Calu3 (cell line): Measurements from ENCODE around the gene SHMT2. TPM values are rescaled to one million over a fixed set of nuclear protein-coding genes. Genes with fewer than 3 reads are reported as not detected.

Experiments used
- BruUV-seq: library from RNA; stranded (reverse); fragments of 400-500 nt; replicated peaks from 2 replicates; lab custom pipeline; 2021; lab: Mats Ljungman, UMichigan
- CTCF ChIA-PET: fragments of 300-600 bp; sonication (Branson Sonifier 250); formaldehyde crosslinking; loops from one replicate; lab custom pipeline; 2022; ENCODE audit warnings: antibody characterized with exemption; lab: Charles Lee
- DNase-seq: peaks from one replicate; pipeline ENCODE4 v3.0.0; 2022
- H3K27ac Mint-ChIP-seq: one replicate; pipeline ENCODE4 v1.8.0; 2022; ENCODE audit warnings: mixed read lengths; ENCODE audit not compliant: unreplicated experiment
- H3K27me3 Mint-ChIP-seq: one replicate; pipeline ENCODE4 v1.8.0; 2022; ENCODE audit warnings: mixed read lengths; ENCODE audit not compliant: unreplicated experiment
- H3K36me3 Mint-ChIP-seq: one replicate; pipeline ENCODE4 v1.8.0; 2022; ENCODE audit warnings: mild to moderate bottlenecking, moderate library complexity, mixed read lengths; ENCODE audit not compliant: insufficient read depth, unreplicated experiment
- H3K4me1 Mint-ChIP-seq: one replicate; pipeline ENCODE4 v1.8.0; 2022; ENCODE audit warnings: mild to moderate bottlenecking, low read depth, mixed read lengths; ENCODE audit not compliant: unreplicated experiment
- H3K4me3 Mint-ChIP-seq: one replicate; pipeline ENCODE4 v1.8.0; 2022; ENCODE audit warnings: mild to moderate bottlenecking, low read depth, moderate library complexity, mixed read lengths; ENCODE audit not compliant: unreplicated experiment
- H3K9me3 Mint-ChIP-seq: one replicate; pipeline ENCODE4 v1.8.0; 2022; ENCODE audit warnings: low read depth, mixed read lengths; ENCODE audit not compliant: unreplicated experiment
- intact Hi-C: fragments of 100-400 bp; cut with micrococcal nuclease; formaldehyde crosslinking; loops from one replicate; pipeline ENCODE4 v1.10.0; 2022; ENCODE audit not compliant: unreplicated experiment
- total RNA-seq: library from RNA; stranded (reverse); gene quantifications from 2 replicates; pipeline ENCODE4 v1.2.3, GENCODE V29; 2022
- TF ChIP-seq, protein P1 (sequence below): fragments of 200-600 bp; IDR thresholded peaks from one replicate; pipeline ENCODE4 v1.8.0; 2022; ENCODE audit warnings: antibody characterized with exemption; ENCODE audit not compliant: unreplicated experiment

SHMT2 gene
- total RNA-seq, 1 experiment from 2014 or later = 243 TPM

- intact Hi-C loops = no loop called here
- Mint-ChIP-seq H3K4me3 (peak overlapping the region; percentile 47), H3K27ac (peak overlapping the region; percentile 43), H3K36me3 (peaks cover 63% of the 10 kb centered on the region), H3K9me3 (no peaks in the 10 kb centered on the region), H3K4me1 (peaks cover 30% of the 10 kb centered on the region), H3K27me3 (peaks cover 47% of the 10 kb centered on the region)
- BruUV-seq = no TSS peak
- peak; percentile 74 for DNase-seq
- TF ChIP-seq, protein P1, sequence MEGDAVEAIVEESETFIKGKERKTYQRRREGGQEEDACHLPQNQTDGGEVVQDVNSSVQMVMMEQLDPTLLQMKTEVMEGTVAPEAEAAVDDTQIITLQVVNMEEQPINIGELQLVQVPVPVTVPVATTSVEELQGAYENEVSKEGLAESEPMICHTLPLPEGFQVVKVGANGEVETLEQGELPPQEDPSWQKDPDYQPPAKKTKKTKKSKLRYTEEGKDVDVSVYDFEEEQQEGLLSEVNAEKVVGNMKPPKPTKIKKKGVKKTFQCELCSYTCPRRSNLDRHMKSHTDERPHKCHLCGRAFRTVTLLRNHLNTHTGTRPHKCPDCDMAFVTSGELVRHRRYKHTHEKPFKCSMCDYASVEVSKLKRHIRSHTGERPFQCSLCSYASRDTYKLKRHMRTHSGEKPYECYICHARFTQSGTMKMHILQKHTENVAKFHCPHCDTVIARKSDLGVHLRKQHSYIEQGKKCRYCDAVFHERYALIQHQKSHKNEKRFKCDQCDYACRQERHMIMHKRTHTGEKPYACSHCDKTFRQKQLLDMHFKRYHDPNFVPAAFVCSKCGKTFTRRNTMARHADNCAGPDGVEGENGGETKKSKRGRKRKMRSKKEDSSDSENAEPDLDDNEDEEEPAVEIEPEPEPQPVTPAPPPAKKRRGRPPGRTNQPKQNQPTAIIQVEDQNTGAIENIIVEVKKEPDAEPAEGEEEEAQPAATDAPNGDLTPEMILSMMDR = peak; percentile 58
- CTCF ChIA-PET = interaction anchor here (0.6 to 2.0 kb wide), 18 partner anchors 9 to 856 kb away, joined by 3 to 13 read pairs (median 5); partner anchors contain the start of gene SHMT2
Measured at GRCh38 chr12:57242691-57243454, 13.4 kb downstream of the SHMT2 start.

DNA sequence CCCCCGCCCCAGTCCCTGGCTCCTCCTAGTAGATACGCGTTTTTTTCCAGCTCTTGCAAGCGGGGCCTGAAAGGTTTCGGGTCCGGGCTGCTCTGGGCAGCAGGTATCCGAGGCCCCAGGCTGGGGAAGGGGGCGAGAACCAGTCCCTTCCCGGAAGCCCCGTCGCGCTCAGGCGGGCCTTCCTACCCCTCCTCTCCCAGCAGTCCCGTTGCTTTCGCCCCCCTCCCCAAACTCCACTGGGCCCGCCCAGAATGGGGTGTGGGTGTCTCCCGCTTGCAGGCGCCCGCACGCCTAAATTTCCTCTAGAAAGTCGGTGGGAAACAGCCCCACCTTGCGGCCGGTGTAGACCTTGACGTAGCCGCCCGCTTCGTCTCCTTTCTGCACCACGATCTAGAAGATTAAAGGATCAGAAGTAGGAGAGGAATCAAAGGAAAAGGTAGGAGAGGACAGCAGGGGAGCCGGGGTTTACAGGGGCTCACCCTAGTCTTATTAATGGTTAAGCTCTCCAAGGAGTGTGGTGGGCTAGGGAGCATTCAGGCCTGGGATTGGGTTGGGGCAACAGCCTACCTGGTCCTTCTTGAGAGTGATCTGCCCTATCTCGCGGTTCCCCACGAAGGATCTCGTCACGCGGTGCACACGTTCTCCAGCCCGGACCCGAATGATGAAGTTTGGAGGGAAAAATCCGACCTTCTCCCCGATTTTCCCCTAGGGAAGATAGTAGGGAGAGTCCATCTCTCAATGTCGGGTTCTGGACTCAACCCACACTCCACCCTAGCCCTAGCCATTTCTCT is 14.2 kb downstream of the SHMT2 start:
- Mint-ChIP-seq H3K27ac (no peak overlapping the region), H3K36me3 (peaks cover 57% of the 10 kb centered on the region), H3K27me3 (peaks cover 38% of the 10 kb centered on the region), H3K4me1 (peaks cover 25% of the 10 kb centered on the region), H3K9me3 (no peaks in the 10 kb centered on the region), H3K4me3 (peak overlapping the region; percentile 47)
- intact Hi-C loops = no loop called here
- no TSS peak for BruUV-seq
- TF ChIP-seq, protein P1 = peak; percentile 57
- peak; percentile 84 for DNase-seq
- CTCF ChIA-PET = interaction anchor here (0.6 to 2.0 kb wide), 15 partner anchors 9 to 855 kb away, joined by 3 to 13 read pairs (median 5); partner anchors contain the start of gene SHMT2

- CTCF ChIA-PET = interaction anchor here (1.0 to 2.0 kb wide), 2 partner anchors 30 to 214 kb away, joined by 4 to 12 read pairs; no protein-coding TSS in a partner anchor
- no peak for DNase-seq
- Mint-ChIP-seq H3K27me3 (peaks cover 32% of the 10 kb centered on the region), H3K9me3 (no peaks in the 10 kb centered on the region), H3K4me1 (peaks cover 19% of the 10 kb centered on the region), H3K36me3 (peaks cover 51% of the 10 kb centered on the region), H3K4me3 (peak overlapping the region; percentile 47), H3K27ac (no peak overlapping the region)
- TF ChIP-seq, protein P1 = no peak
- BruUV-seq = no TSS peak
- intact Hi-C loops = no loop called here
Measured at GRCh38 chr12:57244312-57244696, 14.8 kb downstream of the SHMT2 start.

GRCh38 chr12:57247041-57247440 is 17.5 kb downstream of the SHMT2 start:
- peaks cover 27% of the 10 kb centered on the region for H3K36me3 Mint-ChIP-seq
- no peaks in the 10 kb centered on the region for H3K4me1 Mint-ChIP-seq
- no peak overlapping the region for H3K27ac Mint-ChIP-seq
- intact Hi-C loops = no loop called here
- TF ChIP-seq, protein P1 = no peak
- no peak overlapping the region for H3K4me3 Mint-ChIP-seq
- no TSS peak for BruUV-seq
- CTCF ChIA-PET = interaction anchor here (0.7 kb wide), 1 partner anchor 273 kb away, joined by 3 read pairs; no protein-coding TSS in a partner anchor
- no peak for DNase-seq
- no peaks in the 10 kb centered on the region for H3K9me3 Mint-ChIP-seq
- peaks cover 12% of the 10 kb centered on the region for H3K27me3 Mint-ChIP-seq
